Mucosa of descending colon (tissue), 3 donors: ENCODE data around the gene ZNF227. TPM values are rescaled to one million over a fixed set of nuclear protein-coding genes. Genes with fewer than 3 reads are reported as not detected.

Source experiments
- ATAC-seq: fragments of 200-7000 bp; cut with Tn5 transposase; one replicate; pipeline ENCODE4 v1.9.1; 2020; ENCODE audit warnings: mild to moderate bottlenecking, moderate library complexity
- DNase-seq, 3 donors: peaks; one replicate each; pipeline ENCODE4 v3.0.0-alpha.2; 2020
- H3K36me3 ChIP-seq: fragments of 200-600 bp; one replicate; pipeline ENCODE4 v1.8.0; 2021; ENCODE audit warnings: low read depth, mild to moderate bottlenecking
- H3K4me1 ChIP-seq: fragments of 200-600 bp; one replicate; pipeline ENCODE4 v1.8.0; 2021; ENCODE audit warnings: low read depth, mild to moderate bottlenecking
- H3K4me3 ChIP-seq: fragments of 200-600 bp; one replicate; pipeline ENCODE4 v1.8.0; 2021; ENCODE audit warnings: mild to moderate bottlenecking
- H3K9me3 ChIP-seq: fragments of 200-600 bp; one replicate; pipeline ENCODE4 v1.8.0; 2021; ENCODE audit warnings: mild to moderate bottlenecking
- intact Hi-C, 2 donors: fragments of 100-400 bp; cut with DNase I in 1 of 2; cut with micrococcal nuclease in 1 of 2; formaldehyde crosslinking; loops; one replicate each; pipeline versions ENCODE4 v1.11.0 to v1.11.1; 2022; cut with DNase I, micrococcal nuclease
- total RNA-seq, 3 donors: library from RNA; stranded (reverse); fragmentation: NEBNext Ultra II Directional in 2 of 3; extraction: Animal tissue kit (Norgen Biotek cat#: 25700) in 2 of 3; gene quantifications; one replicate each; pipeline versions ENCODE4 v1.2.1 to v1.2.4, GENCODE V29; 2021 to 2023
- TF ChIP-seq, protein P1 (sequence below): fragments of 200-600 bp; IDR thresholded peaks from one replicate; pipeline ENCODE4 v1.8.0; 2022; ENCODE audit warnings: antibody characterized with exemption, mild to moderate bottlenecking
- donor health status: DM: no; HTN: no; CAD: no; lungs with moderate emphysema.
- donor health status: DM: no; HTN: no; CAD: no.
- donor health status: DM: no; HTN: yes; CAD: no.

The ZNF227 gene
- total RNA-seq, 3 donors from 2014 or later: 11.3 to 25.3 (median 12.6) TPM

DNA sequence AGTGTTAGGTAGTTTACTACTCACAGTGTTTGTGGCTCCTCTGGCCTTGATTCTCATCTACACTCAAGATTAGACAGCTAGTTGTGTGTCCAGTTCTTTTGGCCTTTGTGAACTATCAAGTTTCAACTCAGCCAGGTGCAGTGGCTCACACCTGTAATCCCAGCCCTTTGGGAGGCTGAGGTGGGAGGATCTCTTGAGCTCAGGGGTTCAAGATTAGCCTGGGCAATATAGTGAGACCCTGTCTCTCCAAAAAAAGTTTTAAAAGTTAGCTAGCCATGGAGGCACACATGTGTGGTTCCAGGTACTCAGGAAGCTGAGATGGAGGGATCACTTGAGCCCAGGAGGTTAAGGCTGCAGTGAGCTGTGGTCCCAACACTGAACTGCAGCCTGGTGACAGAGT is 31.4 kb upstream of the ZNF227 start:
- DNase-seq: no peak
- H3K4me3 ChIP-seq: no peak overlapping the region
- ATAC-seq: no peak
- H3K4me1 ChIP-seq: no peaks in the 10 kb centered on the region
- H3K36me3 ChIP-seq: peaks cover 5% of the 10 kb centered on the region
- TF ChIP-seq, protein P1, sequence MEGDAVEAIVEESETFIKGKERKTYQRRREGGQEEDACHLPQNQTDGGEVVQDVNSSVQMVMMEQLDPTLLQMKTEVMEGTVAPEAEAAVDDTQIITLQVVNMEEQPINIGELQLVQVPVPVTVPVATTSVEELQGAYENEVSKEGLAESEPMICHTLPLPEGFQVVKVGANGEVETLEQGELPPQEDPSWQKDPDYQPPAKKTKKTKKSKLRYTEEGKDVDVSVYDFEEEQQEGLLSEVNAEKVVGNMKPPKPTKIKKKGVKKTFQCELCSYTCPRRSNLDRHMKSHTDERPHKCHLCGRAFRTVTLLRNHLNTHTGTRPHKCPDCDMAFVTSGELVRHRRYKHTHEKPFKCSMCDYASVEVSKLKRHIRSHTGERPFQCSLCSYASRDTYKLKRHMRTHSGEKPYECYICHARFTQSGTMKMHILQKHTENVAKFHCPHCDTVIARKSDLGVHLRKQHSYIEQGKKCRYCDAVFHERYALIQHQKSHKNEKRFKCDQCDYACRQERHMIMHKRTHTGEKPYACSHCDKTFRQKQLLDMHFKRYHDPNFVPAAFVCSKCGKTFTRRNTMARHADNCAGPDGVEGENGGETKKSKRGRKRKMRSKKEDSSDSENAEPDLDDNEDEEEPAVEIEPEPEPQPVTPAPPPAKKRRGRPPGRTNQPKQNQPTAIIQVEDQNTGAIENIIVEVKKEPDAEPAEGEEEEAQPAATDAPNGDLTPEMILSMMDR: no peak
- intact Hi-C loops: no loop called here
- peaks cover 85% of the 10 kb centered on the region for H3K9me3 ChIP-seq

DNA sequence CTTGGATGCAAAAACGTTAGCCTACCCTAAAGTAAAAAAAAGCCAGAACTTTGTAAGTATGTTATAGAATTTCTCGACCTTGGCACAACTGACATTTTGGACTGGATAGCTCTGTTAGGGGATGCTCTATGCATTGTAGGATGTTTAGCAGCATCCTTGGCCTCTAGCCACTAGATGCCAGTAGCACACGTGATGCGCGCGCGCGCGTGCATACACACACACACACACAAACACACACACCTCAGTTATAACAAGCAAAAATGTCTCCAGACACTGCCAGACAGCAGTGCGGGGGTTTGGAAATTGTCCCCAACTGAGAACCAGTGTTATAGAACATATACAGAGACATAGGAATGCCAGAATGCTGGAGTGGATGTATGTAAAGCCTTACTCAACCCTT is 30.2 kb upstream of the ZNF227 start:
- ATAC-seq: no peak
- intact Hi-C loops: no loop called here
- H3K4me1 ChIP-seq: no peaks in the 10 kb centered on the region
- H3K36me3 ChIP-seq: no peaks in the 10 kb centered on the region
- H3K4me3 ChIP-seq: no peak overlapping the region
- DNase-seq: no peak
- TF ChIP-seq, protein P1: no peak
- H3K9me3 ChIP-seq: peaks cover 84% of the 10 kb centered on the region

DNA sequence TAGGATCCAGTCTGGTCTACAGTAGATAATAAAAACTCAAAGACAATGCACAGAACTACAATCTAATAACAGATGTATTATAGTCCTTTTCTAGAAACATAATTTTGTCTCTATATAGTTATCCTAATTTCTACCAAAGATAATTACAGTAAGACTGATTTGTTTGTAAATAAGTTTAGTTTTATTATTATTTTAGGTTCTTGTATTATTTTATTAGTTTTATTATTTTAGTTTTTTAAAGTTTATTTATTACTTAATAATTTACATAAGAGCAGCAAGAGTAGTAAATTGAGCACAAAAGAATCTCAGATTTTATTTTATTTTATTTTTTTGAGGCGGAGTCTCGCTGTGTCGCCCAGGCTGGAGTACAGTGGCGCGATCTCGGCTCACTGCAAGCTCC is 22.3 kb upstream of the ZNF227 start:
- no peaks in the 10 kb centered on the region for H3K4me1 ChIP-seq
- DNase-seq (no peak), ATAC-seq (no peak)
- H3K4me3 ChIP-seq: no peak overlapping the region
- intact Hi-C loops: no loop called here
- peaks cover 54% of the 10 kb centered on the region for H3K9me3 ChIP-seq
- TF ChIP-seq, protein P1: no peak
- no peaks in the 10 kb centered on the region for H3K36me3 ChIP-seq

DNA sequence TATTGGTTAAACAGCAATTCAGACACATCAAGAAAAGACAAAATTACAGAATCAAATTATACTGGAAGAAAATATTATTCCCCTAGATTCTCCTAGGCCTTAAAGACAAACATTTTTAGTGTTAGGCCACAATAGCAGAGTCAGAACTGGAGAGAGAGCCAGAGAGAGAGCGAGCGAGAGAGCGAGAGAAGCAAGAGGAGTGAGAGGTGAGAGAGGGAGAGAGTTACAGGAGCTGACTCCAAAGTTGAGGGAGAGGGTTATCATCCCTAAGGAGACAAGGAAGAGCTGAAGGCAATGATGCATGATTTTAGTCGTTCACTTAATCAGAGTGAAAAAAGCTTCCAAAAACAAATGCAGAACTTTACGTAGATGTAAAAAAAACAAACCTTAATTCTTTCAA is 20.2 kb upstream of the ZNF227 start:
- Histone ChIP-seq H3K4me1 (no peaks in the 10 kb centered on the region), H3K36me3 (no peaks in the 10 kb centered on the region), H3K4me3 (no peak overlapping the region), H3K9me3 (peaks cover 38% of the 10 kb centered on the region)
- intact Hi-C loops: no loop called here
- DNase-seq (no peak), ATAC-seq (no peak)
- TF ChIP-seq, protein P1: no peak

DNA sequence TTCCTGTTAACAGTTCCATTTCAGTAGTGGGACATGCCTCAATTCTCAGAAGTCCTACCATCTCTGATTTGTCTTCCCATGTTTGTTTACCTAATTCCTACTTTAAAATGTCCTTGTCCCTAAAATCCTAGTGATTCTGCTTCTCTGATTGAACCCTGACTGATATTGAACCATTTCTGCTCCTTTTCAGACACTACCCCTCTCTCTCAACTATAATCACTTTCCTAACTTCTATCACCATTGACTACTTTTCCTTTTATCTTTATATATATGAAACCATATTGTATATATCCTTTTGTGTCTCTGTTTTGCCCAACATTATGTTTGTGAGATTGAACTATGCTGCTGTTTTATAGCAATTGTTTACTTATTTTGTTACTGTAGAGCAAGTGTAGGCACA is 15.6 kb upstream of the ZNF227 start:
- H3K36me3 ChIP-seq: no peaks in the 10 kb centered on the region
- no peaks in the 10 kb centered on the region for H3K4me1 ChIP-seq
- ATAC-seq: no peak
- TF ChIP-seq, protein P1: no peak
- H3K9me3 ChIP-seq: peaks cover 34% of the 10 kb centered on the region
- DNase-seq: no peak
- intact Hi-C loops: no loop called here
- H3K4me3 ChIP-seq: no peak overlapping the region

DNA sequence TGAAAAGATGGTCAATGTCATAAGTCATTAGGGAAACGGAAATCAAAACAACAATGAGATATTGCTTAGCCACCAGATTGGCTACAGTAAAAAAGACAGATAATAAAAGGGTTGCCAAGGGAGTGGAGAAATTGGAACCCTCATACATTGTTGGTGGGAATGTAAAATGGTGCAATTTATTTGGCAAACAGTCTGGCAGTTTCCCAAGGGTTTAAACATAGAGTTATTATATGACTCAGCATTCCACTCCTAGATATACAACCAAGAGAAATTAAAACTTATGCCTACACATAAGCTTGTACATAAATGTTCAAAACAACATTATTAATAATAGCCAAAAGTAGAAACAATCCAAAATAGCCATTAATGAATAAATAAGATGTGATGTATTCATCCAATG is 9.9 kb upstream of the ZNF227 start:
- Histone ChIP-seq H3K4me1 (no peaks in the 10 kb centered on the region), H3K36me3 (no peaks in the 10 kb centered on the region), H3K9me3 (peaks cover 26% of the 10 kb centered on the region), H3K4me3 (no peak overlapping the region)
- intact Hi-C loops: no loop called here
- DNase-seq (no peak), ATAC-seq (no peak)
- TF ChIP-seq, protein P1: no peak
